DLD1 (cell line): ENCODE measurements around the gene RNF125.
"Not testable (repeated sequence)": the region's sequence is repeated elsewhere in the genome, so short reads cannot be mapped to it uniquely, and the experiment has no call there.

Experiments used
- in situ Hi-C: cut with HindIII; loops from 2 replicates; pipeline ENCODE4 v1.10.0; 2017; ENCODE audit warnings: low sequenced_read_pairs

The RNF125 gene

DNA sequence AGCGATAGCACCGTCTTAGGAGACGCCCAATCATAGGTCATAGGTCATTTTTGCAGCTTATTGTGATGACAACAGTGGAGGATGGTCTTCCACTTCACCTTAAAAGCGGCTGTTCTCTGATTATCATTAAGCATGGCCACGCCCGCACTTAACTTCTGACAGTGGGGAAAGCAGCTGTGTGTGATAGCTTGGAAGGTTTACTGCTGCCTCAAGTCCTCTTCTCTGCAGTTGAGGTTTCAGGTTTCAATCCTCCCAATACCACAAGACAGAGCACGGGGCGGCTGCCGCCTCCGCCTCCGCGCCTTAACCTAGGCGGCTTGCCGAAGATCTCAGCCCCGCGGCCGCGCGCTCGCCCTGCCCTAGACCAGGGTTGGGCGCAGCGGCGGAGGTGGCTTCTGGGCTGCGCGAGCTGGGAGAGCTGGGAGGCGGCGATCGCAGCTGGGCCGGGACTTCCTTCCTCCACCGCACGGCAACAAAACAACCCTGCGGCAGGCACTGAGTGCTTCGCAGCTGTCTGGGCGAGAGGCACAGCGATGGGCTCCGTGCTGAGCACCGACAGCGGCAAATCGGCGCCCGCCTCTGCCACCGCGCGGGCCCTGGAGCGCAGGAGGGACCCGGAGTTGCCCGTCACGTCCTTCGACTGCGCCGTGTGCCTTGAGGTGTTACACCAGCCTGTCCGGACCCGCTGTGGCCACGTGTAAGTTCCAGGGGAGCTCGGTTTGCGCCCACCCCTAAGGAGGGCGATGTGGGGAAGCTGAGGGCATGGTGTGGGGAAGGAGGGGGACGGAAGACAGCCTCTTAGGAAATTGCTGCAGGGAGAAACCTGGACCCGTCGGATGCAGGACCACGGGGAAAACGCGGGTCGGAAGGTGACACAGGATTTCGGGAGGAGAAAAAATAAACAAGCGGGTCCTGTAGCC is at the start of gene RNF125:
Gene RNF125 (plus strand): TSS at position 495 of the 920 bp plus-strand sequence. CDS start 39 bp downstream, at position 534.
- in situ Hi-C loops: no loop called here

DNA sequence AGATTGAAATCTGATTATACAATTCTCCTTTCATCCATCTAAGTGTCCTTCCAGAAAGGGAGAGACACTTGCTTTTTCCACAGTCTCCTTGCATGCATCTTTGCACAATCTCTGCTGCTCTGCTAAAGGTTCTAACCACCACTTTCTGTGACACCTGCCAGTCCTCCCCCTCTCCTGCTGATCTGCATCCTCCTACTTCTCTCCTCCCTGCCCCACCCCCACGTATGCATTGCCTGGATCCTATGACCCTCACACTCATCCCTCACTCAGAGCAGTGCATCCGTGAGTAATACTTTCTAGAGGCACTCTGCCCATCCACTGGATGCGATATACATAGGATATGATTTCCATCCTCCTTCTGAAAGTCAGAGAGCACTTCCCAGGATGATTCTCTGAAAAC is 48.0 kb upstream of the RNF125 start:
- in situ Hi-C loops: no loop called here

GRCh38 chr18:31973929-31974546 is 44.6 kb upstream of the RNF125 start:
- in situ Hi-C loops: no loop called here

- in situ Hi-C loops: no loop called here
Measured at GRCh38 chr18:31976242-31976641, 42.4 kb upstream of the RNF125 start.

GRCh38 chr18:31977270-31977872 is 41.3 kb upstream of the RNF125 start:
- in situ Hi-C loops: no loop called here

- in situ Hi-C loops: no loop called here
Measured at GRCh38 chr18:31978616-31979015, 40.0 kb upstream of the RNF125 start.

- in situ Hi-C loops: no loop called here
Measured at GRCh38 chr18:31979714-31980113, 38.9 kb upstream of the RNF125 start.

- in situ Hi-C loops: no loop called here
Measured at GRCh38 chr18:31980863-31981262, 37.8 kb upstream of the RNF125 start.

DNA sequence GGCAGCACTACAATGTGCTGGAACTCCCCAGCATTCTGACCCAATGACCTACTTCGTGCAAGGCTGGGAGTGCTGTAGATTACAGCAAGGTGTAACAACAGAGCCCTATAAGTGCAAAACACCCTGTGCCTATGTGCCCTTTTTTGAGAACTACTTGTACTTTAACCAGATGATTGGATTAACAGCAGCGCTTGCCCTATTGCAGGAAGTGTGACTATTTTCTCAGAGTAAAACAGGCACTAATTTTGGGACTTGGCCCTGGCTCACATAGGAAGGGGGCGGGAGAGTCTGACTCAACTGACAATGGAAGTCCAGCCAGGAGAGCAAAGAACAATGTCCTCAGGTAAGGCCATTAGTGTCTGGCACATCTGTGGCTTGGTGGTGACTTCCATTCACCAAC is 35.6 kb upstream of the RNF125 start:
- in situ Hi-C loops: no loop called here

DNA sequence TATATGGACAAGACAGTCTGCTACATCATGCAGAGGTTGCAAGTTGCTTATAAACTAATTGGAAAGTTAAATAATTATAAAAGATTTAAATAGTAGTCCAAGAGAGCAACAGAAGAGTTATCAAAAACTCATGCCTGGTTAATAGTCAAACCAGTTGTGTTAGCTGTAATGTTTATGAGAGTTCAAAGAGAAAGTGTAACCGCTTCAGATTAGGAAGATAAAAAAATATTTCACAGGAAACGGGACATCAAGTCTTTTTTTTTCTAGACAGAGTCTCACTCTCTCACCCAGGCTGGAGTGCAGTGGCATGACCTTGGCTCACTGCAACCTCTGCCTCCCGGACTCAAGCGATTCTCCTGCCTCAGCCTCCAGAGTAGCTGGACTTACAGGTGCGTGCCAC is 34.6 kb upstream of the RNF125 start:
- in situ Hi-C loops: no loop called here

DNA sequence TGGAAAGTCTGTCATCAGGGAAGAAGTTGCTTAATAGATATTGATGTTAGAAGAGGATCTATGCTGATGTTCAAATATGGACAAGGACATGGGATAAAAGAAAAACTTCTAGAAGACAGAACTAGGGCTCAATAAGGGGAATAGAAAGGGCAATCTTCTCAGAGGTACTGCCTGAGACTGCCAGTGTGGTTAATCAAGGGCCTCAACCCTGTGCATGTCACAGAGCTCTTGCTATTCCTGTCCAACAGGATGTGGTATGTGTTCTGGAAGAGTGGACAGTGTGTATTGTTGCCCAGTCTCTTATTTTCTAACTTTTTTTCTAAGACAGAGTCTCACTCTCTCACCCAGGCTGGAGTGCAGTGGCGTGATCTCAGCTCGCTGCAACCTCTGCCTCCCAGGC is 27.8 kb upstream of the RNF125 start:
- in situ Hi-C loops: no loop called here

DNA sequence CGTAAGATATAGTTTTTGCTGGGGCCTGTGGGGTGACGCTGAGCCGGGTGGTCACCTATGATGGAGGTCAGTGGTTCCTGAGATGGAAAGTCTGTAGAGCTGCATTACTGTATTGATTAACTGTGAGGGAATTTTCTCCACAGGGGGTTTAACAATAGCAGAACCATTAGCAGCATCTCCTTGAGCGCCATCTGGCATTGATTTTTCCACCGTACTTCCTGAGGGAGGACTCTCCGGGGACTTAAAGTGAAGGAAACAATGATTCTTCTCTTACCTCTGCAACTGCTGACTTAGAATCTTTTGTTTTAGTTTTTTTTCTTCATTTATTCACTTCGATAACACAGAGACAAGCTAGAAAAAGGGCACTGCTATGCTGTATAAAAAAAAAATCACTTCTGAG is 22.6 kb upstream of the RNF125 start:
- in situ Hi-C loops: no loop called here

- in situ Hi-C loops: no loop called here
Measured at GRCh38 chr18:31998880-31999412, 19.7 kb upstream of the RNF125 start.

DNA sequence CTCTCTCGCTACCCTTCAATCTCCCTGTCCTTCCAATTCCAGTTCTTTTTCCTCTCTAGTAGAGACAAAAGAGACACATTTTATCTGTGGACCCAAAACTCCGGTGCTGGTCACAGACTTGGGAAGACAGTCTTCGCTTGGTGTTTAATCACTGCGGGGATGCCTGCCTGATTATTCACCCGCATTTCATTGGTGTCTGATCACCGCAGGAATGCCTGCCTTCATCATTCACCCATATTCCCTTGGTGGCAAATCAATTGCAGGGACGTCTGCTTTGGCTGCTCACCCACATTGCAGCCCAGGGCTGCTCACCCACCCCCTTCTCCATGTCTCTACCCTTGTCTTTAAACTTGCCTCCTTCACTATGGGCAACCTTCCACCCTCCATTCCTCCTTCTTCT is 17.5 kb upstream of the RNF125 start:
- in situ Hi-C loops: not testable (repeated sequence)

- in situ Hi-C loops: not testable (repeated sequence)
Measured at GRCh38 chr18:32003822-32004221, 14.8 kb upstream of the RNF125 start.

DNA sequence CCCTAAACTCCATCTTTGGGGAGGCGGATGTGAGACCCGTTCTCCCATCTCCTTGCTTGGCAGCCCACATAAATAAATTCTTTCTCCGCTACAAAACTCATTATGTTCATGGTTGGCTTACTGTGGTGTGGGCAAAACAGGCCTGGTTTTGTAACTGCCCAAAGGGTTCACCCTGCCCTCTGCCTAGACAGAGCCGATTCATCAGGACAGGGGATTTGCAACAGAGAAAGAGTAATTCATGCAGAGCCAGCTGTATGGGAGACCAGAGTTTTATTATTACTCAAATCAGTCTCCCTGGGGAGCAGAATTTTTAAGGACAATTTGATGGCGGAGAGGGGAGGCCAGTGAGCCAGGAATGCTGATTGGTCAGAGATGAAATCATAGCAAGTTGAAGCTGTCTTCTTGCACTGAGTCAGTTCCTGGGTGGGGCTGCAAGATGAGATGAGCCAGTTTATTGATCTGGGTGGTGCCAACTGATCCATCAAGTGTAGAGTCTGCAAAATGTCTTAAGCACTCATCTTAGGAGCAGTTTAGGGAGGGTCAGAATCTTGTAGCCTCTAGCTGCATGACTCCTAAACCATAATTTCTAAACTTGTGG is 8.4 kb upstream of the RNF125 start:
- in situ Hi-C loops: no loop called here

DNA sequence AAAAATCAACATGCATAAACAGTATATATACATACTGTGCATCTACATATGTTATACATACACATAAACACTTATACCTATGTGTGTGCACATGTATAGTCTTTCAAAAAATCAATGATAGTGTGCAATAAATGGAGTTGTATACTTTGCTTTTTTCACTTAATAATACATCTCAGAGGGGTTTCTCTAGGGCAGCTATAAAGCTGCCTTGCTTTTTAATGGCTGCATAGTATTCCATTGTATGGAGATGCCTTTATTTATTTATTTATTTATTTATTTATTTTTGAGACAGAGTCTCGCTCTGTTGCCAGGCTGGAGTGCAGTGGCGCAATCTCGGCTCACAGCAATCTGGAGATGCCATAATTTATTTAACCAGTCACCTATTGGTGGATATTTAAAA is 7.4 kb upstream of the RNF125 start:
- in situ Hi-C loops: no loop called here

- in situ Hi-C loops: no loop called here
Measured at GRCh38 chr18:32019251-32019948, 775 bp downstream of the RNF125 start.

DNA sequence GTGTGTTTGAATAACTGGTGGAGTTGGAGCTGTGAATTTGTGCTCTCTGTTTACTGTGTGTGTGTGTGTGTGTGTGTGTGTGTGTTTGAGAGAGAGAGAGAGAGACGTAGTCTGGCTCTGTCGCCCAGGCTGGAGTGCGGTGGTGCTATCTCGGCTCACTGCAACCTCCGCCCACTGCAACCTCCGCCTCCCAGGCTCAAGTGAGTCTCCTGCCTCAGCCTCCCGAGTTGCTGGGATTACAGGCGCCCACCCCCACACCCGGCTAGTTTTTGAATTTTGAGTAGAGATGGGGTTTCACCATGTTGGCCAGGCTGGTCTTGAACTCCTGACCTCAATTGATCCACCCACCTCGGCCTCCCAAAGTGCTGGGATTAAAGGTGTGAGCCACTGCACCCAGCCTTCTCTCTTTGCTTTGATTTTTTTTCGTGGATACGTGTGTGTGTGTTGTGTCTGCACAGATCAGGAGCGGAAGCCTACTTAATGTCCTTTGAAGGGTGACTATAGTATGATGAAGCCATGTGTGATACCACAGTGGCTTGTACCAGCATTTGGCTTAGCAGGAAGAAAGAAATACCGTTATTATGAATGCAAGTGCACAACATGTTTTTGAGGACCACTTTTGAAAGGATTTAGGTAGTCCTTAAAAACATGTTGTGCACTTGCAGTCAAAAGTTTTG is 1.5 kb downstream of the RNF125 start:
- in situ Hi-C loops: not testable (repeated sequence)
